Loucy (cell line): ENCODE results near the gene MYCN.

Source experiments
- CTCF ChIP-seq: fragments of 200-600 bp; sonication (generic); conservative IDR thresholded peaks from 2 replicates; pipeline ENCODE4 v1.5.1; 2014; ENCODE audit warnings: mild to moderate bottlenecking, antibody characterized with exemption, low read length
- EZH2phosphoT487 ChIP-seq: fragments of 200-600 bp; IDR thresholded peaks from 2 replicates; pipeline ENCODE4 v1.6.1; 2018; ENCODE audit warnings: antibody characterized with exemption, mild to moderate bottlenecking, moderate library complexity, borderline replicate concordance

- TF ChIP-seq CTCF (no peak), EZH2phosphoT487 (no peak)
Observed at GRCh38 chr2:15974565-15975260, 34.4 kb downstream of the MYCN start.
